ENCODE results near the gene LBX2. TPM values are rescaled to one million over a fixed set of nuclear protein-coding genes. Genes with fewer than 3 reads are reported as not detected.

Gene LBX2
- total and polyA plus RNA-seq, 4 donors: 0.63 to 1.9 (median 1.1) TPM

- H3K27me3 ChIP-seq (ENCODE audit: control insufficient read depth in 3 of 3, insufficient read depth in 3 of 3, low read length in 2 of 3): peaks cover 6 to 63% (median 62%) of the 10 kb centered on the region in 3 donors
- ATAC-seq (ENCODE audit: insufficient read depth, low FRiP score): no peak
- peaks cover 5 to 23% (median 8%) of the 10 kb centered on the region in 5 donors for H3K4me1 ChIP-seq (ENCODE audit: control insufficient read depth in 5 of 5, insufficient read depth in 5 of 5, low read length in 5 of 5)
- no peak for TF ChIP-seq CTCF (IDR thresholded peaks at IDR 0.05; ENCODE audit: control extremely low read depth, extremely low read depth)
- H3K4me3 ChIP-seq: no peak overlapping the region
- H3K9me3 ChIP-seq (ENCODE audit: control insufficient read depth in 4 of 4, insufficient read depth in 3 of 4, low read length in 3 of 4): peaks cover 0 to 14% (median 0%) of the 10 kb centered on the region in 4 donors
- 36 to 38% methylated on average over 11 of the region's 11 CpGs for WGBS, 2 donors
- DNase-seq: no peak
- H3K9ac ChIP-seq (ENCODE audit: insufficient read depth in 1 of 2, low read length in 2 of 2): no peak overlapping the region
- no peak overlapping the region for H3K27ac ChIP-seq (ENCODE audit: low read depth in 1 of 2, low read length in 1 of 2)
- H3K36me3 ChIP-seq (ENCODE audit: control insufficient read depth in 4 of 4, insufficient read depth in 4 of 4, low read length in 4 of 4): peaks cover 0 to 3% (median 0%) of the 10 kb centered on the region in 4 donors
Measured at GRCh38 chr2:74511104-74511989, 11.9 kb upstream of the LBX2 start.

DNA sequence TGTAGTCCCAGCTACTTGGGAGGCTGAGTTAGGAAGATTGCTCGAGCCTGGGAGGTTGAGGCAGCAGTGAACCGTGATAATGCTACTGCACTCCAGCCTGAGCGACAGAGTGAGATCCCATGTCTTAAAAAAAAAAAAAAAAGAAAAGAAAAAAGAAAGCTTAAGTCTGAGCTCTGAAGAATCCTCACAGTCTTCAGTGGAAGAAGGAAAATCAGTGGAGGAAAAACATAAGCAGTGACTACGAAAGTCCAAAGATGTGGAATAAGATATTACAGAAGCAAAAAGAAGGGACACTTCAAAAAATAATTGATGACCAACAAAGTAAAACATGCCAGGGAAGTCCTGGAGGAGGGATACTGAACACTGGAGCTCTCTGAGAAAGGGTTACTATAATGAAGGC, 10.9 kb upstream of the LBX2 start:
- peaks cover 6 to 67% (median 57%) of the 10 kb centered on the region in 3 donors for H3K27me3 ChIP-seq (ENCODE audit: control insufficient read depth in 3 of 3, insufficient read depth in 3 of 3, low read length in 2 of 3)

GRCh38 chr2:74507926-74508520, 8.6 kb upstream of the LBX2 start:
- H3K9me3 ChIP-seq (ENCODE audit: control insufficient read depth in 4 of 4, insufficient read depth in 3 of 4, low read length in 3 of 4): no peaks in the 10 kb centered on the region
- 14 to 15% methylated on average over 38 of the region's 38 CpGs for WGBS, 2 donors
- H3K9ac ChIP-seq (ENCODE audit: insufficient read depth in 1 of 2, low read length in 2 of 2): peak overlapping the region; percentile 8 to 93
- peaks cover 0 to 14% (median 8%) of the 10 kb centered on the region in 4 donors for H3K36me3 ChIP-seq (ENCODE audit: control insufficient read depth in 4 of 4, insufficient read depth in 4 of 4, low read length in 4 of 4)
- peak overlapping the region; percentile 47 for H3K4me3 ChIP-seq
- peaks cover 6 to 22% (median 9%) of the 10 kb centered on the region in 5 donors for H3K4me1 ChIP-seq (ENCODE audit: control insufficient read depth in 5 of 5, insufficient read depth in 5 of 5, low read length in 5 of 5)
- TF ChIP-seq CTCF (IDR thresholded peaks at IDR 0.05; ENCODE audit: control extremely low read depth, extremely low read depth): no peak
- peaks cover 0 to 63% (median 62%) of the 10 kb centered on the region in 3 donors for H3K27me3 ChIP-seq (ENCODE audit: control insufficient read depth in 3 of 3, insufficient read depth in 3 of 3, low read length in 2 of 3)
- peak in 2 of 3 donors; percentile 37 to 44 for DNase-seq
- peak overlapping the region; percentile 51 to 98 for H3K27ac ChIP-seq (ENCODE audit: low read depth in 1 of 2, low read length in 1 of 2)
- no peak for ATAC-seq (ENCODE audit: insufficient read depth, low FRiP score)

More for the DNA sequence above, 10.9 kb upstream of the LBX2 start:
- ATAC-seq (ENCODE audit: insufficient read depth, low FRiP score) (no peak), DNase-seq (no peak)
- peaks cover 0 to 8% (median 0%) of the 10 kb centered on the region in 4 donors for H3K9me3 ChIP-seq (ENCODE audit: control insufficient read depth in 4 of 4, insufficient read depth in 3 of 4, low read length in 3 of 4)
- no peak for TF ChIP-seq CTCF (IDR thresholded peaks at IDR 0.05; ENCODE audit: control extremely low read depth, extremely low read depth)
- H3K27ac ChIP-seq (ENCODE audit: low read depth in 1 of 2, low read length in 1 of 2): no peak overlapping the region
- no peak overlapping the region for H3K9ac ChIP-seq (ENCODE audit: insufficient read depth in 1 of 2, low read length in 2 of 2)
- H3K4me3 ChIP-seq: no peak overlapping the region
- H3K36me3 ChIP-seq (ENCODE audit: control insufficient read depth in 4 of 4, insufficient read depth in 4 of 4, low read length in 4 of 4): peaks cover 0 to 10% (median 6%) of the 10 kb centered on the region in 4 donors
- WGBS, 2 donors: 85 to 89% methylated on average over 4 of the region's 4 CpGs
- H3K4me1 ChIP-seq (ENCODE audit: control insufficient read depth in 5 of 5, insufficient read depth in 5 of 5, low read length in 5 of 5): peaks cover 3 to 20% (median 8%) of the 10 kb centered on the region in 5 donors

Data from lung (tissue), 12 donors.